HEK293 (cell line): ENCODE measurements around the gene CPA4.

Source experiments
- BCL11A ChIP-seq: fragments of 450-650 bp; formaldehyde crosslinking; IDR thresholded peaks from 2 replicates; pipeline ENCODE4 v1.5.1; 2016; ENCODE audit warnings: low read depth, missing biosample characterization, missing genetic modification characterization
- BCL11B ChIP-seq: fragments of 450-650 bp; formaldehyde crosslinking; IDR thresholded peaks from 2 replicates; pipeline ENCODE4 v1.5.1; 2016; ENCODE audit warnings: low read depth, missing biosample characterization, missing genetic modification characterization
- GLI4 ChIP-seq: fragments of 450-650 bp; formaldehyde crosslinking; IDR thresholded peaks from 2 replicates; pipeline ENCODE4 v1.5.1; 2016; ENCODE audit warnings: missing biosample characterization, missing genetic modification characterization
- KLF7 ChIP-seq: fragments of 450-650 bp; formaldehyde crosslinking; IDR thresholded peaks from 2 replicates; pipeline ENCODE4 v1.5.1; 2016; ENCODE audit warnings: missing biosample characterization, missing genetic modification characterization, borderline replicate concordance
- MYNN ChIP-seq: fragments of 450-650 bp; formaldehyde crosslinking; IDR thresholded peaks from 2 replicates; pipeline ENCODE4 v1.5.1; 2016; ENCODE audit warnings: missing biosample characterization, missing genetic modification characterization, borderline replicate concordance
- RBAK ChIP-seq: fragments of 450-650 bp; formaldehyde crosslinking; IDR thresholded peaks from 2 replicates; pipeline ENCODE4 v1.5.1; 2016; ENCODE audit warnings: missing biosample characterization, missing genetic modification characterization
- SCRT1 ChIP-seq: fragments of 450-650 bp; formaldehyde crosslinking; IDR thresholded peaks from 2 replicates; pipeline ENCODE4 v1.5.1; 2016; ENCODE audit warnings: missing biosample characterization, missing genetic modification characterization, borderline replicate concordance
- SCRT2 ChIP-seq: fragments of 450-650 bp; formaldehyde crosslinking; IDR thresholded peaks from 2 replicates; pipeline ENCODE4 v1.5.1; 2016; ENCODE audit warnings: missing biosample characterization, missing genetic modification characterization
- ZBTB11 ChIP-seq: fragments of 450-650 bp; formaldehyde crosslinking; conservative IDR thresholded peaks from 2 replicates; pipeline ENCODE4 v1.5.1; 2016; ENCODE audit warnings: low read depth, missing biosample characterization, missing genetic modification characterization
- ZNF16 ChIP-seq: fragments of 450-650 bp; formaldehyde crosslinking; IDR thresholded peaks from 2 replicates; pipeline ENCODE4 v1.5.1; 2016; ENCODE audit warnings: low read depth, missing biosample characterization, missing genetic modification characterization
- ZNF211 ChIP-seq: fragments of 450-650 bp; formaldehyde crosslinking; IDR thresholded peaks from 2 replicates; pipeline ENCODE4 v1.5.1; 2016; ENCODE audit warnings: low read depth, missing biosample characterization, missing genetic modification characterization
- ZNF350 ChIP-seq: fragments of 450-650 bp; formaldehyde crosslinking; IDR thresholded peaks from 2 replicates; pipeline ENCODE4 v1.5.0; 2017; ENCODE audit warnings: missing biosample characterization, mild to moderate bottlenecking, missing genetic modification characterization
- ZNF404 ChIP-seq: fragments of 450-650 bp; formaldehyde crosslinking; IDR thresholded peaks from 2 replicates; pipeline ENCODE4 v1.5.1; 2017; ENCODE audit warnings: missing biosample characterization, missing genetic modification characterization
- ZNF501 ChIP-seq: fragments of 450-650 bp; formaldehyde crosslinking; IDR thresholded peaks from 2 replicates; pipeline ENCODE4 v1.5.1; 2016; ENCODE audit warnings: missing biosample characterization, missing genetic modification characterization
- ZNF510 ChIP-seq: fragments of 450-650 bp; formaldehyde crosslinking; IDR thresholded peaks from 2 replicates; pipeline ENCODE4 v1.5.1; 2018; ENCODE audit warnings: mild to moderate bottlenecking, missing genetic modification characterization, missing biosample characterization; ENCODE audit not compliant: insufficient replicate concordance
- ZNF514 ChIP-seq: fragments of 450-650 bp; formaldehyde crosslinking; IDR thresholded peaks from 2 replicates; pipeline ENCODE4 v1.5.1; 2016; ENCODE audit warnings: missing biosample characterization, missing genetic modification characterization
- ZNF558 ChIP-seq: fragments of 450-650 bp; formaldehyde crosslinking; IDR thresholded peaks from 2 replicates; pipeline ENCODE4 v1.5.1; 2016; ENCODE audit warnings: missing biosample characterization, missing genetic modification characterization
- ZNF600 ChIP-seq: fragments of 450-650 bp; formaldehyde crosslinking; IDR thresholded peaks from 2 replicates; pipeline ENCODE4 v1.5.1; 2016; ENCODE audit warnings: missing biosample characterization, missing genetic modification characterization
- ZNF623 ChIP-seq: fragments of 450-650 bp; formaldehyde crosslinking; IDR thresholded peaks from 2 replicates; pipeline ENCODE4 v1.5.1; 2016; ENCODE audit warnings: missing biosample characterization, missing genetic modification characterization
- ZNF704 ChIP-seq: fragments of 450-650 bp; formaldehyde crosslinking; IDR thresholded peaks from 2 replicates; pipeline ENCODE4 v1.5.1; 2016; ENCODE audit warnings: missing biosample characterization, missing genetic modification characterization
- ZNF830 ChIP-seq: fragments of 450-650 bp; IDR thresholded peaks from 2 replicates; pipeline ENCODE4 v1.5.0; 2018; ENCODE audit warnings: missing biosample characterization, missing genetic modification characterization, low read depth, mild to moderate bottlenecking, moderate library complexity
- TF ChIP-seq, protein P1 (sequence below): fragments of 450-650 bp; formaldehyde crosslinking; IDR thresholded peaks from 2 replicates; pipeline ENCODE4 v1.5.1; 2017; ENCODE audit warnings: missing biosample characterization, missing genetic modification characterization
- TF ChIP-seq, protein P2 (sequence below): fragments of 450-650 bp; formaldehyde crosslinking; IDR thresholded peaks from 2 replicates; pipeline ENCODE4 v1.5.1; 2016; ENCODE audit warnings: missing biosample characterization, missing genetic modification characterization
- TF ChIP-seq, protein P3 (sequence below): fragments of 450-650 bp; formaldehyde crosslinking; IDR thresholded peaks from 2 replicates; pipeline ENCODE4 v1.5.1; 2016; ENCODE audit warnings: missing biosample characterization, missing genetic modification characterization, borderline replicate concordance

Gene CPA4

DNA sequence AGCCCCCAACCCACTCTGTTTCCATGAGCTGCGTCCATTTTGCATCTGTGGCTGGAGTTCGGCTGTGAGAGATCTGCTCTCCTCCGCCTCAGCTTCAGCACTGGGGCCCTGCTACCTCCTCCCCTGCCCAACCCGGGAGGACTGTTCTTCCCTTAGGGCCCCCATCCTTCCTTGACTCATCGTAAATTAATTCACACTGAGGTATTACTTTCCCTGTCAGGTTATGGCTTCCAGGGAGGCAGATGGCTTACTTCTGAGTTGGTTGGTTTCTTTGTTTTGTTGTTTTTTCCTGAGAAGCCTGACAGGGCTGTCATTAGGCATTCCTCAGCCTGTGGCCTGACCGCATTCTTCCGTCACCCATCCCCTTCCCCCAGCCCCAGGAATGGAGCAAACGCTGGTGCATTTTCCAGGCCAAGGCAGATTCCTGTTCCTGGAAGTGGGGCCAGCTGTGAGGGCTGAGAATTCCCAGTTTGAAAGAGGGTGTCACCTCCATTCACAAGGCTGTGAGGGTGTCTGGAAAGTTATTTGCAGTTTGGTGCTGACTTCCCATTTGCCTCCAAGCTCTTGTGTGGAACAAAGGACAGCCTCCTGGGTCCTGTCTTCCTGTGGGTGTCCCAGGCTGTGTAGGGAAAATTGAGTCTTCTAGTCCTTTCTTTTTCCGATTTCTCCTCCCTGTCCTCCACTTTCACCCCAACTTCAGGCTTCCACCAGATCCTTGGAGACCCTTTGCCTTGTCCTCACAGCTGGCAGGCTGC, 63.3 kb downstream of the CPA4 start (continued):
- TF ChIP-seq ZNF211 = no peak
- peak; percentile 29; the same call in 1 of the 2 replicates for TF ChIP-seq ZNF558 (tag by site-specific recombination)
- TF ChIP-seq KLF7 = no peak
- no peak for TF ChIP-seq ZNF510 (tag by site-specific recombination)
- peak; percentile 53; the same call in 1 of the 2 replicates for TF ChIP-seq SCRT1 (tag by site-specific recombination)
- TF ChIP-seq, protein P1, sequence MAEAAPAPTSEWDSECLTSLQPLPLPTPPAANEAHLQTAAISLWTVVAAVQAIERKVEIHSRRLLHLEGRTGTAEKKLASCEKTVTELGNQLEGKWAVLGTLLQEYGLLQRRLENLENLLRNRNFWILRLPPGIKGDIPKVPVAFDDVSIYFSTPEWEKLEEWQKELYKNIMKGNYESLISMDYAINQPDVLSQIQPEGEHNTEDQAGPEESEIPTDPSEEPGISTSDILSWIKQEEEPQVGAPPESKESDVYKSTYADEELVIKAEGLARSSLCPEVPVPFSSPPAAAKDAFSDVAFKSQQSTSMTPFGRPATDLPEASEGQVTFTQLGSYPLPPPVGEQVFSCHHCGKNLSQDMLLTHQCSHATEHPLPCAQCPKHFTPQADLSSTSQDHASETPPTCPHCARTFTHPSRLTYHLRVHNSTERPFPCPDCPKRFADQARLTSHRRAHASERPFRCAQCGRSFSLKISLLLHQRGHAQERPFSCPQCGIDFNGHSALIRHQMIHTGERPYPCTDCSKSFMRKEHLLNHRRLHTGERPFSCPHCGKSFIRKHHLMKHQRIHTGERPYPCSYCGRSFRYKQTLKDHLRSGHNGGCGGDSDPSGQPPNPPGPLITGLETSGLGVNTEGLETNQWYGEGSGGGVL = peak; percentile 35; the same call in 1 of the 2 replicates
- TF ChIP-seq ZNF600 (tag by site-specific recombination) = peak; percentile 99
- TF ChIP-seq, protein P2, sequence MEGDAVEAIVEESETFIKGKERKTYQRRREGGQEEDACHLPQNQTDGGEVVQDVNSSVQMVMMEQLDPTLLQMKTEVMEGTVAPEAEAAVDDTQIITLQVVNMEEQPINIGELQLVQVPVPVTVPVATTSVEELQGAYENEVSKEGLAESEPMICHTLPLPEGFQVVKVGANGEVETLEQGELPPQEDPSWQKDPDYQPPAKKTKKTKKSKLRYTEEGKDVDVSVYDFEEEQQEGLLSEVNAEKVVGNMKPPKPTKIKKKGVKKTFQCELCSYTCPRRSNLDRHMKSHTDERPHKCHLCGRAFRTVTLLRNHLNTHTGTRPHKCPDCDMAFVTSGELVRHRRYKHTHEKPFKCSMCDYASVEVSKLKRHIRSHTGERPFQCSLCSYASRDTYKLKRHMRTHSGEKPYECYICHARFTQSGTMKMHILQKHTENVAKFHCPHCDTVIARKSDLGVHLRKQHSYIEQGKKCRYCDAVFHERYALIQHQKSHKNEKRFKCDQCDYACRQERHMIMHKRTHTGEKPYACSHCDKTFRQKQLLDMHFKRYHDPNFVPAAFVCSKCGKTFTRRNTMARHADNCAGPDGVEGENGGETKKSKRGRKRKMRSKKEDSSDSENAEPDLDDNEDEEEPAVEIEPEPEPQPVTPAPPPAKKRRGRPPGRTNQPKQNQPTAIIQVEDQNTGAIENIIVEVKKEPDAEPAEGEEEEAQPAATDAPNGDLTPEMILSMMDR = no peak
- peak; percentile 84 for TF ChIP-seq SCRT2
- no peak for TF ChIP-seq ZNF404 (tag by site-specific recombination)
- no peak for TF ChIP-seq RBAK (tag by site-specific recombination)
- no peak for TF ChIP-seq ZNF501 (tag by site-specific recombination)
- TF ChIP-seq BCL11B = no peak
- TF ChIP-seq BCL11A (tag by site-specific recombination) = no peak
- no peak for TF ChIP-seq ZNF704 (tag by site-specific recombination)
- TF ChIP-seq ZNF830 (tag by site-specific recombination) = no peak
- TF ChIP-seq, protein P3, sequence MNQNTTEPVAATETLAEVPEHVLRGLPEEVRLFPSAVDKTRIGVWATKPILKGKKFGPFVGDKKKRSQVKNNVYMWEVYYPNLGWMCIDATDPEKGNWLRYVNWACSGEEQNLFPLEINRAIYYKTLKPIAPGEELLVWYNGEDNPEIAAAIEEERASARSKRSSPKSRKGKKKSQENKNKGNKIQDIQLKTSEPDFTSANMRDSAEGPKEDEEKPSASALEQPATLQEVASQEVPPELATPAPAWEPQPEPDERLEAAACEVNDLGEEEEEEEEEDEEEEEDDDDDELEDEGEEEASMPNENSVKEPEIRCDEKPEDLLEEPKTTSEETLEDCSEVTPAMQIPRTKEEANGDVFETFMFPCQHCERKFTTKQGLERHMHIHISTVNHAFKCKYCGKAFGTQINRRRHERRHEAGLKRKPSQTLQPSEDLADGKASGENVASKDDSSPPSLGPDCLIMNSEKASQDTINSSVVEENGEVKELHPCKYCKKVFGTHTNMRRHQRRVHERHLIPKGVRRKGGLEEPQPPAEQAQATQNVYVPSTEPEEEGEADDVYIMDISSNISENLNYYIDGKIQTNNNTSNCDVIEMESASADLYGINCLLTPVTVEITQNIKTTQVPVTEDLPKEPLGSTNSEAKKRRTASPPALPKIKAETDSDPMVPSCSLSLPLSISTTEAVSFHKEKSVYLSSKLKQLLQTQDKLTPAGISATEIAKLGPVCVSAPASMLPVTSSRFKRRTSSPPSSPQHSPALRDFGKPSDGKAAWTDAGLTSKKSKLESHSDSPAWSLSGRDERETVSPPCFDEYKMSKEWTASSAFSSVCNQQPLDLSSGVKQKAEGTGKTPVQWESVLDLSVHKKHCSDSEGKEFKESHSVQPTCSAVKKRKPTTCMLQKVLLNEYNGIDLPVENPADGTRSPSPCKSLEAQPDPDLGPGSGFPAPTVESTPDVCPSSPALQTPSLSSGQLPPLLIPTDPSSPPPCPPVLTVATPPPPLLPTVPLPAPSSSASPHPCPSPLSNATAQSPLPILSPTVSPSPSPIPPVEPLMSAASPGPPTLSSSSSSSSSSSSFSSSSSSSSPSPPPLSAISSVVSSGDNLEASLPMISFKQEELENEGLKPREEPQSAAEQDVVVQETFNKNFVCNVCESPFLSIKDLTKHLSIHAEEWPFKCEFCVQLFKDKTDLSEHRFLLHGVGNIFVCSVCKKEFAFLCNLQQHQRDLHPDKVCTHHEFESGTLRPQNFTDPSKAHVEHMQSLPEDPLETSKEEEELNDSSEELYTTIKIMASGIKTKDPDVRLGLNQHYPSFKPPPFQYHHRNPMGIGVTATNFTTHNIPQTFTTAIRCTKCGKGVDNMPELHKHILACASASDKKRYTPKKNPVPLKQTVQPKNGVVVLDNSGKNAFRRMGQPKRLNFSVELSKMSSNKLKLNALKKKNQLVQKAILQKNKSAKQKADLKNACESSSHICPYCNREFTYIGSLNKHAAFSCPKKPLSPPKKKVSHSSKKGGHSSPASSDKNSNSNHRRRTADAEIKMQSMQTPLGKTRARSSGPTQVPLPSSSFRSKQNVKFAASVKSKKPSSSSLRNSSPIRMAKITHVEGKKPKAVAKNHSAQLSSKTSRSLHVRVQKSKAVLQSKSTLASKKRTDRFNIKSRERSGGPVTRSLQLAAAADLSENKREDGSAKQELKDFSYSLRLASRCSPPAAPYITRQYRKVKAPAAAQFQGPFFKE = no peak
- TF ChIP-seq ZNF350 (tag by site-specific recombination) = no peak
- no peak for TF ChIP-seq MYNN
- no peak for TF ChIP-seq ZNF16 (tag by site-specific recombination)
- no peak; the same call in 1 of the 2 replicates for TF ChIP-seq ZBTB11 (tag by site-specific recombination)
- TF ChIP-seq GLI4 = no peak
- TF ChIP-seq ZNF623 (tag by site-specific recombination) = no peak
- no peak for TF ChIP-seq ZNF514 (tag by site-specific recombination)
